Fibroblast of skin of right quadriceps (primary cell): ENCODE results near the gene YAF2.
"Not testable (repeated sequence)": the region's sequence is repeated elsewhere in the genome, so short reads cannot be mapped to it uniquely, and the experiment has no call there.

Experiments
- DNase-seq: peaks from one replicate; pipeline ENCODE4 v3.0.0-alpha.2; 2013

Gene YAF2

GRCh38 chr12:42192258-42192657, 45.8 kb downstream of the YAF2 start:
- DNase-seq, result no peak

GRCh38 chr12:42190376-42190775, 47.7 kb downstream of the YAF2 start:
- DNase-seq, result no peak

GRCh38 chr12:42188275-42188674, 49.8 kb downstream of the YAF2 start:
- DNase-seq, result not testable (repeated sequence)

GRCh38 chr12:42187799-42188198, 50.2 kb downstream of the YAF2 start:
- no peak for DNase-seq

- DNase-seq, result no peak
Measured at GRCh38 chr12:42186793-42187192, 51.3 kb downstream of the YAF2 start.

- DNase-seq, result no peak
Measured at GRCh38 chr12:42182394-42182793, 55.7 kb downstream of the YAF2 start.

- peak; percentile 12 for DNase-seq
Measured at GRCh38 chr12:42180990-42181596, 57.0 kb downstream of the YAF2 start.

DNA sequence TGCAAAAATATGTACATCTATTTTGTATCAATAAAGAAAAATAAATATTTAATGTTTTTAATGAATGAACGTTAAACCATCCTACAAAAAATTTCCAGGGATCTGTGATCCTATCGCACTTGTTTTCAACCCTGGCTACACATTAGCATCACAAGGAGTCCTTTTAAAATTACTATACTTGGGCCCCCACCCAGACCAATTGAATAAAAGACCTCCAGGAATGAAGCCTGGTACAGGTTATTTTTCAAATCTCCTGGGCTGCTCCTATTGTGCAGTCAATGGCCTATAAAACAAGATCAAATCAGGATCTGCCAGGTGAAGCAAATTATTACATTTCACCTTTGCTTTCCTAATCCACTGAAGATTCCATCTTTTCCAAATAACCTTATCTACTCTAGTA, 59.9 kb downstream of the YAF2 start:
- no peak for DNase-seq

GRCh38 chr12:42174978-42175377, 63.1 kb downstream of the YAF2 start:
- DNase-seq, result no peak

DNA sequence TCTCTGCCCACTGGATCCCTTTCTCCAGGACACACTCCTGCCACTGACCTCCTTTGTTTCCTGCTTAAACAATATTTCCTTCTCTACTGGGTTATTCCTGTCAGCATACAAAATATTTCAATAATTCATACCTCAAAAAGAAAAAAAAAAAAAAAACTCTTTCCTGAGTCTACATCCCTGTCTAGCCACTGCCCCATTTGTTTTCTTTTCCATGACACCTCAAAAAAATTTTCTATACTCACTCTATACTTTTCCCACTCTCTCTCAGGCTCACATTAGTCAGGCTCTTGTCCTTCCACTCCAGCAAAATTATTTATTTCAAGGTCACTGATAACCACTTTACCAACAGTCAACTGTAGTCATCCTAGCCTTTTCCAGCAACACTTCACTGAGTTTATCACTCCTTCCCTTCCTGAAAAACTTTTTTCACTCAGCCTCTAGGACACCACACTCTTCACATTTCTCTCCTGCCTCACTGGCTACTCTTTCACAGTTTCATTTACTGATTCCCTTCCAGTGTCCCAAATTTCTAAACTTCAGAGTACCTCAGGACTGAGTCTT, 64.0 kb downstream of the YAF2 start:
- no peak for DNase-seq

DNA sequence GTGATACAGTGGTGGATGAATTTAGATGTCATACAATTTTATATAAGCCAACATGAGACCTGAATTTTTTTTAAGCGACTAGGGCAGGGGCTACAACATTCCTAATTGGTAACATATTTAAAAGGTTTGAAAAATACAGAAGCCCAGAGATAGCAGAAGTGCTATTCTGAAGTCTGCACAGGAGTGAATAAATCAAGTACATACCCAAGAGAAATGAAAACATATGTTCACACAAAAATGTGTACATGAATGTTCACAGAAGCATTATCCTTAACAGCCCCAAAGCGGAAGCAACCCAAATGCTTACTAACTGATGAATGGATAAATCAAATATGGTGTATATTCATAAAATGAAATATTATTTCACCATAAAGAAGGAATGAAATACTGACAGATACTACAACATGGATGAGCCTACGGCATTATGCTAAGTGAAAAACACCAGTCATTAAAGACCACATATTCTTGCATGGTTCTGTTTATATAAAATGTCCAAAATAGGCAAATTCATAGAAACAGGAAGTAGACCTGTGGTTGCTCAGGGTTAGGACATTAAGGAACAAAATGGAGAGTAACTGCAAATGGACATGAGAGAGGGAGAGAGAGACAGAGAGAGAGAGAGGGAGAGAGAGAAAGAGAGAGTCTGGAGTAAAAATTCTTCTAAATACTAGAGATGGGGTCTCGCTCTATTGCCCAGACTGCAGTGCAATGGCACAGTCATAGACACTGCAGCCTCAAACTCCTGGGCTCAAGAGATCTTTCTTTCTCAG, 65.4 kb downstream of the YAF2 start:
- peak; percentile 58 for DNase-seq

DNA sequence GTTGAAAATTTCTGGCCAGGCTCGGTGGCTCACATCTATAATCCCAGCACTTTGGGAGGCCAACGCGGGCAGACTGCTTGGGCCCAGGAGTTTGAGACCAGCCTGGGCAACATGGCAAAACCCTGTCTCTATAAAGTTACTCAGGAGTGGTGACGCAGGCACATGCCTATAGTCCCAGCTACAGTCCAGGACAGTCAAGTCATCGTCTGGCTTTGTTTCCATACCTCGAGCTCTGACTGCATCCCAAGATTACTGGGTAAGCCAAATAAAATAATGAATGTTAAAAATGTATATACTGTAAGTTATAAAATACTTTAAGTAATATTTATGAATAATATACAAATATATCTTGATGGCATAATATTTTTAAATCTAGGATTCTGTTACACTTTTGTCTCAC, 70.3 kb downstream of the YAF2 start:
- DNase-seq, result no peak

- DNase-seq, result peak; percentile 83
Measured at GRCh38 chr12:42166501-42166900, 71.5 kb downstream of the YAF2 start.

DNA sequence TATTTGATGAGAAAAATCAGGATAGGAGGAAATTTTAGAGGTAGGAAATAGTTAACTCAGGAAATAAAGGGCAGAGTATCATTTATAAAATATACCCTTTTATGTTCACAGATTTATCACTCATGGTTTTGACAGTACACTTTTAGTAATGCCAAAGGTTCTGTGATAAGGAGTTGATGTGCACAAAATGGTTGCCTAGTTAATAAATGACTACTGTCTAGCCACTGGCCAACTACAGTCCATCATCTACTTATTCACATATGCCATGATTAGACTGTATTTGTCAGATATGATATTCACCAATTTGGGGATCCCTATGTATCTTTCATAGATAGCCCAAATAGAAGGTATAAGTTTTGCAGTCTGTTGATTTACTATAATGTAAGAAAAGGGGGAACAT, 74.1 kb downstream of the YAF2 start:
- no peak for DNase-seq

DNA sequence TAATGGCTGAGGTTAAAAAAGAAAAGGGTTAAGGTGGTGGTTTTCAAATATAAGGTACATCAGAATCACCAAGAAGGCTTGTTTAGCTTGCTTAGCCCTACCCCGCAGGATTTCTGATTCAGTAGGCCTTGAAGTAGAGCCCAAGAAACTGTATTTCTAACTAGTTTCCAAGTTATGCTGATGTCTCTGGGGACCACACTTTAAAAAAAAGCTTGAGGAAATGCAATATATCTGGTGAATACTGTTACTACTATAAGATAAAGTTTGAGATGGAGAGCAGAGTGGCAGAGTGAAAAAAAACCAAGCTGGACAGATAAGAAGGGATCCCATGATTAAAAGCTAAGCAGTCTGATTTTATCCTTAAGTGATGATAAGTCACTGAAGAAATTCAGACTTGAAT, 75.1 kb downstream of the YAF2 start:
- DNase-seq, result peak; percentile 18

- DNase-seq, result peak; percentile 39
Measured at GRCh38 chr12:42162193-42162592, 75.9 kb downstream of the YAF2 start.

- DNase-seq, result no peak
Measured at GRCh38 chr12:42161529-42161928, 76.5 kb downstream of the YAF2 start.

GRCh38 chr12:42156232-42156631, 81.8 kb downstream of the YAF2 start:
- DNase-seq, result no peak

GRCh38 chr12:42145552-42146215, 92.4 kb downstream of the YAF2 start:
- no peak for DNase-seq

DNA sequence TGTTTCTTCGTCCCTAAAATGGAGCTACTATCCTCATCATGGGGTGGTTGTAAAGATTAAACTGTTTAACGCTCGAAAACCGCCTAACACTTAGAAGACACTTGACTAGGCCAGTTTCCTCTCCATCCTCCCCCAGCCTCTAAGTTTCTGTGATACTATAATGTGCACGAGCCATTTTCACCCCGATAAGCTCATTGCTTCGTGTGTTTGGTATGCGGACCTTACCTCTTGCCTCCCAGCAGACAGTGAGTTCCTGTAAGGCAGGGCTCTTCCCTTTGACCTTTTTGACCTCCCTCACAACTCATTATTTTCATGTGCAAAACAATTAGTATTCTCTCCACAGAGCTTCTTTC, 92.9 kb downstream of the YAF2 start:
- DNase-seq, result no peak

GRCh38 chr12:42144408-42145196, 93.4 kb downstream of the YAF2 start, which contains the start of gene GXYLT1:
Gene GXYLT1, minus strand, starts transcription at chr12:42144874. Its CDS starts 228 bp downstream, at chr12:42144646.
- DNase-seq, result peak; percentile 92

- no peak for DNase-seq
Measured at GRCh38 chr12:42144158-42144407, 94.0 kb downstream of the YAF2 start.

DNA sequence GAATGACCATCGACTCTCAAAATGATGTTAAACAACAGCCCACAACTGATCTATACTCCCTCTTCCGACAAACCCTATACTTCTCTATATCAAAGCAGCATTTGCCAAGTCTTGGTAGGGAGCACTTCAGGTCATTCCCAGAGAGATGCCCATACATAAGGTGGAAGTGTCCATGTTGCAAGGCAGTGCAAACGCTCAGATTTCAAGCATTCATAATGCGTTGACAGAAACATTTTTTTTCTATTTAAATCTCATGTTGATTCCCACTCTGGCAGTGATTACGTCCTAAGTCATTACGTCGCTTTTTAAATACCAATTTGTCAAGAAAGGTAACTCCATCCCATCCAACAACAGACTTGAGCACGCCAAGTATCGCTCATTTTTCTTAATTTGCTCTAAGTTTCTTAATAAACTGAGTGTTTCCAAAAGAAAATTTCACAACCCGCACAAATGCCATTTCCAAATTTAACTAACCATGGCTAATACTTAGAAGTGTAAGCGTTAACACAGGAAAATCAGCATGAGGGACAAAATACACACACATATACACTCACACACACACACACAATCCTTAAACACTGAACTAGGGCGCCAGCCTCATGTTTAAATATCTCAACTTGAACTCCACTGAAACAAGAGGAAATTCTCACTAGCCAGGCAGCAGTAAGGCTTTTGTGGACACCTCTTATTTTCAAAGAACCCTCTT, 94.4 kb downstream of the YAF2 start:
- peak; percentile 10 for DNase-seq
